Tongue (tissue), 2 donors: Measurements from ENCODE around the gene LZTS2. TPM values are rescaled to one million over a fixed set of nuclear protein-coding genes. Genes with fewer than 3 reads are reported as not detected.

Experiments
- DNase-seq: peaks from one replicate; pipeline ENCODE4 v3.0.0-alpha.2; 2015
- total RNA-seq: library from RNA; depleted of rRNA; stranded (reverse); fragments of >200 nt; gene quantifications from one replicate; pipeline ENCODE4 v1.2.3, GENCODE V29; 2014

LZTS2 gene
- total RNA-seq, 1 donor from 2014 or later: 45.5 TPM

DNA sequence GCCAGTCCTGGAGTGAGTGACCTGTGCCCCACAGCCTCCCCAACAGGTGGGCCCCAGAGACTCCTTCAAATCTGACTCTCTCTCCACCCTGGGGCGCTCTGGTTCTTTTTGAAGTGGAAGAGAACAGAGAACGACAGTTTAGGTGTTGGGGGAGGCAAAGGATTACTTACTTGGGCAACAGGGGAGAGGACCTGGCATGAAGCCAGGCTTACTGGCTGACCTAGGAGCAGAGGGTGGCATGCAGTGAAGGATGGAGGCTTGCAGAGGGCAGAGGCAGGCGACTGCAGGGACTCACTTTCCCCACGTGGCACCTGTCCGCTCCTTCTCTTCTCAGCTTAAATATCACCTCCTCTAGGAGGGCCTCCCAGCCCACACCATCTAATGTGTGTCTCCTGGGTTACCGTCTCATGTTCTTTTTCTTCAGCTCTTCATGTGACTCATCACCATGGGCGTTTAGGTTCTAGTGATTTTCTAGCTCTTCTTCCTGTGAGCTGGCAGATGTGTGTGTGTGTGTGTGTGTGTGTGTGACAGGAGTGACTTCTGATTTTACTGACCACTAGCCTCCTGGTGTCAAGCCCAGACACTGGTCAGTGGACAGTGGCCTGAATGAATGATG lies 15.5 kb downstream of the LZTS2 start:
- DNase-seq: no peak

DNA sequence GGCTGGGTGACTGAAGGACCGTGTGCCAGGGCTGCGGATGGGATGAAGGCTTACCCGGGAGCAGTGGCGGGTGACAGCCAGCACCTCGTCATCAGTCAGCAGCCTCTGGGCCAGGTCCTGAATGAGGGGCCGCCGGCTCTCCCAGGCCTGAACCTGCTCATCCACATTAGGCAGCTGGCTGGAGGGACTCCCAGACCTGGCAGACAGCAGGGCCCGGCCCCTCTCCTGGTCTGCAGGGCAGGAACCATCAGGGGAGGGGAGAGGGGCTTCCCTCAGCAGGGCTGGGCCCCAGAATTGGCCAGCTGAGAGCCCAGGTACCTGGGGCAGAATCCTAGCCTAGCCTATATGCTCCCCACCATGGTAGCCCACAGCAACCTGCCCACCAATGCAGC lies 16.0 kb downstream of the LZTS2 start:
- no peak for DNase-seq

DNA sequence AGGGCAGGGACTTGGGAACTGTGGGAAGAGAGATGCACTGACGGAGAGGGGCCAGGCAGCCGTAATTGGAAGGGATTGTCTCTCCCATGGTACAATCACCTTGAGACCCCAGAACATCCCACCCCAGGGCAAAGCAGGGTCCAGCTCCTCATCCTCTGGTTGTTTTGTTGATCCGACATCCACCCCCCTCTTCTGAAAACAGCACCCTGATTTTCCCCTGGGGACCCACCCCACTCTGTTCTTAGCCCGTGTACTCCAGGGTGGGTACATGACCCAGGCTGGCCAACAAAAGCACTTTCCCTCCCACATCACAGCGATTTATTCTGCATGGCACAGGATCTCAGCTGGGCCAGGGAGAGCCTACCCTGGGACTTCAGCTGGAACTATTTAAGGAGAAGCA lies 17.2 kb downstream of the LZTS2 start:
- DNase-seq: no peak

DNA sequence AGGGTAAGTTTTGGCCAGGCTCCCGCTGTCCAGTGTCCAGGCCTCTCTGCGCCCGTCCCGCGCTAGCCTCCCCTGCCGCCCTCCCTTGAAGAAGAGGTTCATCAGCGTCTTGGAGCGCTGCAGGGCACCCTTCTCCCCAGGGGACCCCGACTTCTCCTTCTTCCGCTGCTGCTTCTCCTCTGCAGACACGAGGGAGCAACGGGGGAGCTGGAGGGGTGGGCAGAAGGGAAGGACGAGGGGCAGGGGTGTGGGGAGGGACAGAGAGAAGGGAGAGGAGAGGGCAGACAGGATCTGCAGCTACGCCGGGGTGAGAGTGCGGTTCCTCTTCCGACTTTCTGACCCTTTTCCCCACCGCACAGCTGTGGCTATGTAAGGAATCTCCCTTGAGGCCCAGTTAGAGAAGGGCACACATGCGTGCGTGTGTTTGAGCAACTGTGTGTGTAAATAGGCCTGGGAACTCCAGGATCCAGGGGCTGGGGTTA lies 18.6 kb downstream of the LZTS2 start:
- no peak for DNase-seq

DNA sequence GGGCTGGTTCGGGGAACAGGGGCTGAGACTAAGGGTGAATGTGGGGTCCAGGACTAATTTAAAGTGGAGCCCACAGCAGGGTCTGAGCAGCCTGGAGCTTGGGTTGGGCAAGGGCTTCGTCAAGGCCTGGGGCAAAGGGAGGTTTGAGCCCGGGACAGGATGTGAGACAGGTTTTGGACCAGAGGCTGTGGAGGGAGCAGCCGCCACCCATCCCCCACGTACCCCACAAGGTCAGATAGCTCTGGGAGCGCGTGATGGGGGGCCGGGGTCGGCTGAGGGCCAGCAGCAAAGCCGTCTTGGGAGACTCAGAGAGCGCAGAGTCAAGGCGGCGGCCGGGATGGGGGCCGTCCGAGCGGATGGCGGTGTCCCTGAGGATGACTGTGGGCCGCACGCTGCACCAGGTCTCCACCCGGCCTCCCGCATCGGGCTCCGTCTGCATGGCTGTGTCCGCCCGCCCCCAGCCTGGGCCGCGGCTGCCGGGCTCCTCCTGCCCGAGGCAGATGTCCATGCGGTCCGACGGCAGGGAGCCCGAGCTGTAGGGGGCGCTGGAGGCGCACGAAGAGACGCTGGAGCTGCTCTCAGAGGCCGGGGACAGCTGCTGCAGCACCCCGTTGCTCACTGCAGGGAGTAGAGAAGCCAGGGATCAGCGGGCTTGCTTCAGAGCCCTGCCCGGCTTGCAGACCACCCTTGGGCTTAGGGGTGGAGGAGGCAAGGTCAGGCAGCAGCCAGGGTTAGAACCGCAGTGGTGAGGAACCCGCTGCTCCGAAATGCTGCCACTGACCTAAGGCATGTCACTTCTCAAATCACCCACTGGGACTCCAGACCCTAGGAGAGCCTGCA lies 19.2 kb downstream of the LZTS2 start:
- peak; percentile 81 for DNase-seq

DNA sequence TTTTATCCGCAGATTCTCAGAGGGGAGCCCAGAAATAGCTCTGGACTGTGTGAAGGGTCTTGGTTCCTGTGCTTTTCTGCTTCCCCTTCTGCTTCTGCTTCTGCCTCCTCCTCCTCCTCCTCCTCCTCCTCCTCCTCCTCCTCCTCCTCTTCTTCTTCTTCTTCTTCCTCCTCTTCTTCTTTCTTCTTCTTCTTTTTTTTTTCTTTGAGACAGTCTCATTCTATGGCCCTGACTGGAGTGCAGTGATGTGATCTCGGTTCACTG lies 19.8 kb downstream of the LZTS2 start:
- no peak for DNase-seq

DNA sequence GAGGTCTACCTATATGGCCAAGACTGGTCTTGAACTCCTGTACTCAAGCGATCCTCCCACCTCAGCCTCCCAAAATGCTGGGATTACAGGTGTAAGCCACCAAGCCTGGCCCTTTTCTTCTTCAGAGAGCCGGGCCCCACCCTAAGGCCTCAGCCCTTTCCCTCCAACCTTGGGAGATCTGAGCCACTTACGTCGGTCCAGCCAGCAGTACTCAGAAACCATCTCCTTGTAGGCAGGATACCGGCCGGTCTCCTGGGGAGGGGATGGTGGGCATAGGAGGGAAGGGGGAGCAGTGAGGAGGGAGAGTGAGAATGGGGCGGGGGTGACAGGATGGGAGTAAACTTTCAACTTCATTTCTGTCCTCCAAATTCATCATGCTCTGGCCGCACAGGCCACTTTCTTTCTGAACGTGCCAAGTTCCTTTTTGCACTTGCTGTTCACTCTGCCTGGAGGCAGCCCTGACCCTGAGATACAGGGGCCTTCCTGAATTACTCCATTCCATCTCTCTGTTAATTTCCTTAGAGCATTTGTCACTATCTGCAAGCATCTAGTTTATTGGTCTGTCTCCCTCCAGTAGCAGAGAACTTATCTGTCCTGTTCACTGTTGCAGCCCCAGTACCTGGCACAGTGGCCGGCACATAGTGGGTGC lies 20.9 kb downstream of the LZTS2 start:
- no peak for DNase-seq

DNA sequence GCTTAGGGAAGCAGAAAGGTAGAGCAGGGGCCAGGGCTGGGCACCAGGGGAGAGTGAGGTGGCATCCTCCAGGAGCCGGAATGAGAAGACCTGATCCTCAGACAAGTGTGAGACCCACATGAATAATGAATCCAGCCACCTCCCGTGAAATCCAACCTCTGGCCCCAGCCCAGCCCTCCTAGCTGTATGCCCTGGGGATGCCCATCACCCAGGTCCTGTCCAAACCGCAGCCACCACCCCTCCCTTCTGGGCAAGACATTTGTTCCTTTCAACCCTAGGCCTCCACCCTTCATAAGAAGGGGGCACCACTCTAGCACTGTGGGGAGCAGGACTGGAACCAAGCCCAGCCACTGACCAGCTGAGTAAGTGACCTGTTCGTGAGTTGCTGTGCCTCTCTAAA lies 21.6 kb downstream of the LZTS2 start:
- no peak for DNase-seq

DNA sequence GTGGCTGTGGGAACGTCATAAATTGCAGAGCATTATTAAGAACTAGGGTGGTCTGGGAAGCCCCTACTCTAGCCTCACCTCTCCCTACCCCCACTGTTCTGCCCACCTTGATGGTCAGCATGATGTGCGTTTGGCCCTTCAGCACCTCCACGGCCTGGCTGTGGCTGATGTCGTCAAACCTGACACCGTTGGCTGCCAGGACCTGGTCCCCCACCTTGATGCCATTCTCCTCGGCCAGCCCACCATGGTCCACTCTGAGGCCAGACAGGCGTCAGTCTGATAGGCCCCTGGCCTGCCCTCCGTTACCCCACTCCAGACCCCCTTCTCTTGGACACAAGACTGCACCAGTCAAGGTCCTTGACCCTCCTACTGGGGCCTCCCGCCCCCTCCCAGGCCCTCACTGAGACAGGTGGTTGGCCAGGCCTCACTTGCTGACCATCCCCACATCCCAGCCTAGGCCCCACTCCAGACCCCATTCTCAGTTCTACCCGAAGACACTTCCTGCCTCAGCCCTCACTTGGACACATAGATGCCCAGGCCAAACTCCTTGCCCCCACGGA lies 22.2 kb downstream of the LZTS2 start:
- DNase-seq: no peak

DNA sequence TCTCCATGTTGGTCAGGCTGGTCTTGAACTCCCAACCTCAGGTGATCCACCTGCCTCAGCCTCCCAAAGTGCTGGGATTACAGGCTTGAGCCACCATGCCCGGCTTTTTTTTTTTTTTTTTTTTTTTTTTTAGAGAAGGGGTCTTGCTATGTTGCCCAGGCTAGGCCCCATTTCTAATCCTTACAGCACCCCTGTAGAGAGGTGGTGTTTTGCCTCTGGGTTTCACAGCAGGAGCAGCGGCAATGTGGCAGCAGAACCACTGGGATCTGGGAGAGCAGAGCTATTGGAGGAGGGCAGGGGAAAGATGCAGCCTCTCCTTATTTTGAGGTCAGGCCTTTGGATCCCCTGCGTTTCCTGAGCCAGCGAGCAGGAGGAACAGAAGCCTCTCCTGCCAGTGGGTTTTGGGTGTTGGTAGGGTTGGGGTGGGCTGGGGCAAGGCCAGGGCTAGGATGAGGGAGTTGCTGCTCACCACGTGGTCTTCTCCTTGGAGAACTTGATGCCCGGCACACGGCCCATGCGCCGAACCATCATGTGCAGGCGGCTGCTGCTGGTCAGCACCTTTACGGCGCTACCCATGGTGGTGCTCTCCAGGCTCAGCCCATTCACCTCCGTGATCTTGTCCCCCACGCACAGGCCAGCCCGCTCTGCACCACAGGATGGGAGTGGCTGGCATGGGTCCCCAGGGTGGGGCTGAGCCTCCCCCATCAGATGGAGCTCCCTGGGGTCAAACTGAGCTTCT lies 23.5 kb downstream of the LZTS2 start:
- DNase-seq: no peak

DNA sequence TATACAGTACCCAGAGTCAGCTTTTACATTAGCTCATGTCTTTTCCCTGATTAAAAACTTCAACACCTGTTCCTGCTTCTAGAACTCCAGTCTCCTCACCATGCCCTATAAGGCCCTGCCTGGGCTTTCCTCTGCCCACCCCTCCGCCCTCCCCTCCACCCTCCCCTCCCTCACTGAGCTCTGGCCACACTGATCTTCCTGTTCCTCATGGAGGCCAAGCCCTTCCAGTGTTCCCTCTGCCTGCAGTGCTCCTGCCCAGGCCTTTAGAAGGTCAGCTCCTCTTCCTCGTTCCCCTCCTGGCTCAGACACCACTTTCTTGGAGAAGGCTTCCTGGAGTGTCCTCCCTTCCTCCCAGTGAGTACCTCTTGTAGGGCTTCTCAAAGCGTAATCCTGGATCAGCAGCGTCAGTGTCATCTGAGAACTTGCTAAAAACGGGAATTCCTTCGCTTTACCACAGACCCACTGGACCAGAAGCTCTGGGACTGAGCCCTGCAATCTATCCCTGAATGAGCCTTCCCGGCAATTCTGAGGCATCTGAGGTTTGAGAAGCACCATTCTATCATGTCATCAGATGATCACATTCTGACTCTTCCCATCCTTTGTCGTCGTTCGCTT lies 27.6 kb downstream of the LZTS2 start:
- no peak for DNase-seq

DNA sequence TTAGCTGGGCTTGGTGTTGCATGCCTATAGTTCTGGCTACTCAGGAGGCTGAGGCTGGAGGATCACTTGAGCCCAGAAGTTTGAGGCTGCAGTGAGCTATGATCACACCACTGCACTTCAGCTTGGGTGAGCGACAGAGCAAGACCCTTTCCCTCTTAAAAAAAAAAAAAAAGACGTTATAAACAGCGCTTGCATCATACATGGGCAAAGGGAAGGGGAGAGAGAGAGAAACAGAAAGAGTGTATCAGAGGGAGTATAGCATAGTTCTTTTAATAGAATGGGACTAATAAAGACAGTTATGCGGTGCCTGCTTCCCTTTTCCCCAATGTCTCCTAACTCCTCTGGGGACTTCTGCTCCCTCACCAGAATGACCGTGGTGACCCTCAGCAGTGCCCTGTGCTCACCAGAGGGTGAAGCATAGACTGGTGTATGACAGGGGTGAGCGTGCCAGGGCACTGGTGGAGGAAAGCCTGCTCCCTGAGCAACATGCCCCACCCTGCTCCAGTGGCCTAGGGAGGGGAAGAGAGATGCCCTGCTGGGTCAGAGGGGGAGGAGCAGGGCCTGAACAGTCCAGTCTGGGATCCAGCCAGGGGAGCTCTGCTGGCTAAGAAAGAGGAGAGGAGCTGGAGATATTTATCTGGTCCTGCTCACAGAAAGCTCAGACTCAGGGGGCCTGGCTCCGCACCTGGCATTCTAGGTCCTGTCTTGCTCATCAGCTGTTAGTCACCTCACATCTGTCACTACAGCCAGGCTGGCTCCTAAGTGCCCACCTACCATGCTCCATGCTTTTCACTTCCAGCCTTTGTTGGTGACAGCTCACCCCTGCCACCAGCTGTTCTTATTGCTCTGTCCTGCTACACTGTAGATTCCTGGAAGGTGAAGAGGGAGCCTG lies 29.1 kb downstream of the LZTS2 start:
- no peak for DNase-seq

DNA sequence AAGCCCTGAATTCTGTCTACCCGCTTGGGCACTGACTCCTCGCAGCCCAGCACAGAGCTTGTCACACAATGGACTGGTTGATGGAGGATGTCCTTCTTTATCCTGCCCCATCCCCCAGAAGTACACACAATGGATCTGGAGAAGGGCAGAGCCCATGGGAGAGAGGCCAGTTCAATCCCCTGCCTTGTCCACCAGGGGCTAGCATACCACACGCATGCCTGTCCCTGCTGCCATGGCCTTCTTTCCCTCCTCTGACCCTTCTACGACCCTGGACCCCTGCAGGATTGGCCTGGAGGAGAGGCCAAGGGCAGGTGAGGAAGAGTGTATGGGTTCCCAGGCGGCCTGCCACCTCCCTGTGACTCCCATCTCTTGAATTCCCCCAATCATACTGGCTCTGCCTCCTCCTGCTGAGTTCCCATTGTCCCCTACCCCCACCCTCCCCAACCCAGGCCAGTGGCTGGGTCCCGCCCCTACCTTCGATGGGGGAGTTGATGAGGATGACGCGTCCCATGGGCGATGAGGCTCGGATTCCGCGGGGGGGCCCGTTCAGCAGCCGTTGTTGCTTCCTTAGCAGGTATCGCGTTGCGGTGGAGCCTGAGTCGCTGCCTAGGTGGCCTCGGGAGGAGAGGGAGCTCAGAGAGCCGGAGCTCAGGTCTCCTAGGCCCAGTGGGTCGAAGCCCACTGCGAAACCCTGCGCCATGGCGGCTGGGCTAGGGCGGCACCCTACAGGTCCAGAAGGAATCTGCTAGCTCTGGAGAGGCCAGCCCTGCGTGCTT lies 30.1 kb downstream of the LZTS2 start:
- no peak for DNase-seq

DNA sequence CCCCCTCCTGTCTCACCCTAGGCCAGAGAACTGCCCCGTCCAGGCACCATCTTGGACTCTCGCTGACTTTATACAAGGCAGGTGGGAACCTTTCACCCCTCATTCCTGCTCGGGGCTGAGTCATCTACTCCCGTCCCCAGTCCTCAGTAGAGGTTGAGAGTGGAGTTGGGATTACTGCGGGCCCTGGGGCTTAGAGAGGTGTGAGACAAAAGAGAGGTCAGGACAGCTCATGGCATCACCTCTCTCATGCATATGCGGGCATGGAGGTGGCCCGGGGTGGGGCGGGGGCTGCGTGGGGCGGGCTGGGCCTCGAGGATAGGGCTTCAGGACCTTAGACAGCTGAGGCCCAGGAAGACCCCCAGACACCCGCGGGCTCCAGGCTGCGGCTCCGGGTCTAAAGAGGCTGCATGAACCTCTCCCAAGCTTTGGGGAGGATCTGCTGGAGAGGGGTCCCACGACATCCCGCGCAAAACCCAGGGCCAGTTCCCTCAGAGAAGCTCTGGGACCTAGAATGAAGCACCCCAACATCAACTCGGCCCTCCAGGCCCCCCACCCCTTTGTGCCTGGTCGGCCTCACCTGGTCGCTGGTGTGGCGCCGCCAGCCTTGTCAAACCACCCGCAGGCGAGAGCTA lies 31.0 kb downstream of the LZTS2 start:
- DNase-seq: no peak

DNA sequence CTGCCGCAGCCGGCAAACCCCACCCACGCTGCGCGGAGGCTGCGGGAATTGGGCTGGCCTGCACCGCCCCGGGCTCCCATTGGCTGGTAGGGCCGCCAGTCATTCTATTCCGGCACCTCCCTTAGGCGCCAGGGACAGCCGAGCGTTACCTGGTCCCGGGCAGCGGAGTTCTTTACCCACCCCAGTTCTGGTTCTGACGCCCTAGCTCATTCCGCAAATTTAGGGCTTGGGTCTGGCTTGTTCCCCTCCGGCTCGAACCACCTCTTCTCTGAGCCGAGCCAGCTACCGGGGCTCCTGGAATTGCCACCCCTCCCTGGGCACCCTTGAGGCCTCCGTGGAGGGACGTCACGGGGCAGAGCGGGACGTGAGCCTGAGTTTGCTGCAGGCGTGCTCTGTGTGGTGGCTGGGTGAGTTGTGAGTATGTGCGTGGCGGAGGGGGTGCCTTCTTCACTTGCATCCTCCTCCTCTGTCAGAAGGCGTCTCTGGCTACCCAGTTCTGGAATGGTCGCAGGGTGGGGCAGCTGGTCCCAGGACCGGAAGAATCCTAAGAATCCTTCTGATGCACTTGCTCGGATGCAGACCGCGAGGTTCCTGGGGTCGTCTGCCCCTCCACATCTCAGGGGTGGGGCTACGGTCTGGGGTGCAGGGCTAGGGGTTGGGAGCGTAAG lies 31.7 kb downstream of the LZTS2 start, which contains the start of the genes PDZD7 and SFXN3:
Gene PDZD7, minus strand, starts transcription at position 2 of the 668 bp plus-strand sequence. CDS start 910 bp downstream, outside the sequence.
Gene SFXN3, plus strand, starts transcription at position 107 of the 668 bp plus-strand sequence. CDS start 3,461 bp downstream, outside the sequence.
- peak; percentile 95 for DNase-seq

DNA sequence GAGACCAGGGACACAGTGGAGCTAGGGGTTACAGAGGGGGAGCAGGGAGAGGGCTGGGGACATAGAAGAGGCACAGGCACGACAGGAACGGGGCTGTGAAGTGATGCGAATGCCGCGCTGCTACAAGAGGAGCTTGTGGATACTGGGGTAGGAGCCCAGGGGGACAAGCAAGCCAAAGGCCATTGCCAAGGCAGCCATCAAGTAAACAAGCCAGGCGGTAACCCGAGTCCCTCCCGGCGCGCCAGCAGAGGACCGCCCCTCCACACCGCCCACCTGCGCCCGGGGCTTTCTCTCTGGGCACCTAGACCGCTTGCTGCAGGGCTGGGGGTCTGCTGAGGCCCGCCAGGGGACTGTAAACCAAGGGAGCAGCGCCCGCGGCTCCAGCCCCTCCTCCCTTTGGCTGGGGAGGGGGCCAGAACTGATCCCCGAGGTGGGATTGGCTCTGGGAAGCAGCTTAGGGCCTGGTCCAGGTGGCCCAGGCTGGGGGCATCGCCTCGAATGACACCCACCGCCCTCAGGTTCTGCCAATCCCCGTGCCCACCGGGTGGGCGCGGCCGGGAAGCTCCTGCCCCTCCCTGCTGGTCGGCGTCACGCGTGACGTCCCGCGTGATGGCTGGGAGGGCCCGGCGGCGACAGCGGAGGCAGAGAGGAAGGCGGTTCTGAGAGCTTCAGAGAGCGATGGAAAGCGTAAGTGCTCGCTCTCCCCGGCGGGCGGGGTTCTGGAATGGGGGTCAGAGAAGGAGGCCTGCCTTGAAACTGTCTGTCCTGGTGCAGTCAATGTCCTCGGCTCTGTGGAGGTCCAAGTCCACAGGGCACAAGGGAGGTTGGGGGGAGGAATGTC lies 32.4 kb downstream of the LZTS2 start:
- DNase-seq: peak; percentile 84

DNA sequence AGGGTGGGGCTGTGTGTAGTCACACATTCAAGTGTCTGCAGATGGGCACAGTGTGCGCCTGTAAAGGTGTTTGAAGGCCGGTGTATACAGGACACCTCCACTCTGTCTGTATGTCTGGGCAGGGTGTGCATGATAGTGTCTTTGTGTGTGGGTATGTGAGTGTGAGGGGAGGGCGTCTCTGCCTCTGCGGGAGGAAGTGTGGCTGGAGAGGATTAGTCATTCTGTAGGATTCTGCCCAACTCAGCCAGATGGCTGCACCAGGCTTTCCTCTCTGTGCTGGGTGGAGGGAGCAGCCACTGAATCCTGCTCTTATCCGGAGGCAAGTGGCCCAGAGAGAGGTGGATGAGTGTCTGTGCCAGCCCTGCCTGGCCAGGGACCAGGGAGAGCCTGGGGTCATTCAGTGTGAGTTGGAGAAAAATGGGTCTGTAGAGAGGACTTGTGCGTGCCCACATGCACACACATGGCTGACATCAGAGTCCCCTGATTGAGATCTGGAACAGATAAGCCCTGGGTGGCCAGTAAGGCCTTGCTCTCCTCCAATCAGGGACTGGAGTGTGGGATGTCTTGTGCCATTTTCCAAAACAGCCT lies 33.1 kb downstream of the LZTS2 start:
- peak; percentile 80 for DNase-seq
